ENCODE data around the gene RIN2.

RIN2 gene

GRCh38 chr20:19725814-19726525 is 32.1 kb upstream of the RIN2 start:
- H3K4me3 ChIP-seq (ENCODE audit: low read length), result no peak overlapping the region
- no peak for TF ChIP-seq ZNF274 (IDR thresholded peaks at IDR 0.05; ENCODE audit: low read depth, low read length)

- no peak for TF ChIP-seq ZNF274 (IDR thresholded peaks at IDR 0.05; ENCODE audit: low read depth, low read length)
- no peak overlapping the region for H3K4me3 ChIP-seq (ENCODE audit: low read length)
These were observed 30.7 kb upstream of the RIN2 start for GRCh38 chr20:19727251-19727847.

DNA sequence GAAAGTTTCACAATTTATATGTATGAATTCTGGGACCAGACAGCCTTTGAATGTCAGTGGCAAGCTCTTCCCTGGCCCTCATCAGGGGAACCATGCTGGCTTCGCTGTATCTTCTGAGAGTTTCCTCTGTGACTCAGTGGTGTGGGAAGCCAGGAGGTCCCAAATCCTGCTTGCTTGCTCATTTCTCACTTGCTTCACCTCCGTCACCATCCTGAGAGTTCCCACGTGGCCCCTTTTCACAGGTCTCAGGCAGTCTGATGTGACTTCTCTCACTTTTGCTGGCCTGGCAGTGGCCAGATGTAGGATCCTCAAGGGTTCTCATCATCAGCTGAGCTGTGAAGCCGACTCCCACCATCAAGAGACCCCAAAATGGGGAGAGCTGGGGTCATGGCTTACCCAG is 28.4 kb upstream of the RIN2 start:
- TF ChIP-seq ZNF274 (IDR thresholded peaks at IDR 0.05; ENCODE audit: low read depth, low read length), result no peak
- no peak overlapping the region for H3K4me3 ChIP-seq (ENCODE audit: low read length)

GRCh38 chr20:19730706-19731105 is 27.4 kb upstream of the RIN2 start:
- no peak overlapping the region for H3K4me3 ChIP-seq (ENCODE audit: low read length)
- no peak for TF ChIP-seq ZNF274 (IDR thresholded peaks at IDR 0.05; ENCODE audit: low read depth, low read length)

GRCh38 chr20:19734811-19735210 is 23.2 kb upstream of the RIN2 start:
- H3K4me3 ChIP-seq (ENCODE audit: low read length), result no peak overlapping the region
- TF ChIP-seq ZNF274 (IDR thresholded peaks at IDR 0.05; ENCODE audit: low read depth, low read length), result no peak

- TF ChIP-seq ZNF274 (IDR thresholded peaks at IDR 0.05; ENCODE audit: low read depth, low read length), result no peak
- no peak overlapping the region for H3K4me3 ChIP-seq (ENCODE audit: low read length)
These were observed 22.6 kb upstream of the RIN2 start for GRCh38 chr20:19735446-19735845.

- H3K4me3 ChIP-seq (ENCODE audit: low read length), result no peak overlapping the region
- TF ChIP-seq ZNF274 (IDR thresholded peaks at IDR 0.05; ENCODE audit: low read depth, low read length), result no peak
These were observed 21.0 kb upstream of the RIN2 start for GRCh38 chr20:19737025-19737424.

DNA sequence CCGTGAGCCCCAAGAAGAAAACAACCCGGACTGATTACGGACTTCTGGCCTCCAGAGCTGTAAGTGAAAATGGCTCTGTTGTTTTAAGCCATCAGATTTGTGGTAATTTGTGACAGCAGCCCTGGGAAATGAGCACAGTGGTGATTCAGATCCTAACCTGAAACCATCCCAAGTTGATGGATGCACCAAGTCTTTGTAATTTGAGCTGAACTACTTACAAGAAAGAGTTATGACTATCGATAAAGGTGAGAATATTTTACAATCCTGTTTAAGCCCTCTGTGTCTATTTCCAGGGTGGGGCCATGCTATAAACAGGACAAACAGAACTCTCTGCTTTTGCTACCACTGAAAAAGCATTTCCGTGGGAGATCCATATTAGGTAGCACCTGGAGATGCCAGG is 19.1 kb upstream of the RIN2 start:
- H3K4me3 ChIP-seq (ENCODE audit: low read length), result no peak overlapping the region
- no peak for TF ChIP-seq ZNF274 (IDR thresholded peaks at IDR 0.05; ENCODE audit: low read depth, low read length)

DNA sequence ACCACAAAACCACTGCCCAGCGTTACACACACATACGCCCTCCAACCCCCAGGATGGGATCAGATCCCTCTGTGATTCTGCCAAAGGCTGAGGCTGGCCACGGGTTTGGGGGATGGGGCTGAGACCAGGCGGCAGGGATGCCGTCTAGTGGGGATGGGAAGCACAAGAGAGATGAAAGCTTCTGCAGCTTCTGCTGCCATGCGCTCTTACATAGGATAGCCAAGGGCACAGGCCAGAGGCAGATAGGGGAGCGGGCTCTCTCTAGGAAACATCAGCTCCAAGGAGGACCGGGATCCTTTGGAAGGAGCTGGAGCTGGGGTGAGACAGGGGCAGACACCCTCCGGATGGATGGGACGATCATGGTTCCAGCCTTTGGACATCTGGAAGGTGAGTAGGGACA is 18.7 kb upstream of the RIN2 start:
- TF ChIP-seq ZNF274 (IDR thresholded peaks at IDR 0.05; ENCODE audit: low read depth, low read length), result no peak
- H3K4me3 ChIP-seq (ENCODE audit: low read length), result no peak overlapping the region

DNA sequence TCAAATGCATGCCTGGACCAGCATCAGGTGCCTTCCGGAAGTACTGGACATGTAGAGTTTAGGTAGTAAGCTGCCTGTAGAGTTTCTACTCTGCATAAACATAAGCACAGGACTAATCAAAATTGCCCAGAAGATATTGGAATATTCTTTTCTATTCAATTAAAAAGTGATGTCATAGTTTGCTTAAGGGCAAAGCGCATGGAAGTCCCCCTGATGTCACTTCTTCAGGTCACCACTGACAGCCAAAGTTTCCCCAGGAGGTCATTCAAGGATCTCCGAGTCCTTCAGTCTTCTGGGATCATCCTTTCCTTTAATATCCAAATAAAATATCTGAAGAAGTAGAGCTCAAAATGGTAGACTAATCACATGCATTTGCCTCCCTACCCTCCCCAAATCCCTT is 17.5 kb upstream of the RIN2 start:
- H3K4me3 ChIP-seq (ENCODE audit: low read length), result no peak overlapping the region
- TF ChIP-seq ZNF274 (IDR thresholded peaks at IDR 0.05; ENCODE audit: low read depth, low read length), result no peak

GRCh38 chr20:19741924-19742323 is 16.1 kb upstream of the RIN2 start:
- no peak for TF ChIP-seq ZNF274 (IDR thresholded peaks at IDR 0.05; ENCODE audit: low read depth, low read length)
- no peak overlapping the region for H3K4me3 ChIP-seq (ENCODE audit: low read length)

- no peak overlapping the region for H3K4me3 ChIP-seq (ENCODE audit: low read length)
These were observed 15.0 kb upstream of the RIN2 start for GRCh38 chr20:19742974-19743639.

GRCh38 chr20:19743640-19743995 is 14.4 kb upstream of the RIN2 start:
- no peak overlapping the region for H3K4me3 ChIP-seq (ENCODE audit: low read length)
- no peak for TF ChIP-seq ZNF274 (IDR thresholded peaks at IDR 0.05; ENCODE audit: low read depth, low read length)

More at GRCh38 chr20:19742974-19743639, 15.0 kb upstream of the RIN2 start:
- TF ChIP-seq ZNF274 (IDR thresholded peaks at IDR 0.05; ENCODE audit: low read depth, low read length), result no peak

GRCh38 chr20:19745106-19745505 is 13.0 kb upstream of the RIN2 start:
- H3K4me3 ChIP-seq (ENCODE audit: low read length), result no peak overlapping the region
- no peak for TF ChIP-seq ZNF274 (IDR thresholded peaks at IDR 0.05; ENCODE audit: low read depth, low read length)

GRCh38 chr20:19745584-19745983 is 12.5 kb upstream of the RIN2 start:
- no peak overlapping the region for H3K4me3 ChIP-seq (ENCODE audit: low read length)
- TF ChIP-seq ZNF274 (IDR thresholded peaks at IDR 0.05; ENCODE audit: low read depth, low read length), result no peak
